LNCaP clone FGC (cell line): ENCODE results near the gene AIG1.
A peak's percentile ranks its signal among the peaks of the same experiment; 100 is the strongest.
"Not testable (repeated sequence)": the region's sequence is repeated elsewhere in the genome, so short reads cannot be mapped to it uniquely, and the experiment has no call there.

Experiments
- DNase-seq: peaks from one replicate; pipeline ENCODE4 v3.0.0-alpha.2; 2011; ENCODE audit warnings: low read depth
- H3K4me3 ChIP-seq: 2 replicates; pipeline ENCODE4 v1.5.1; 2011; ENCODE audit warnings: mild to moderate bottlenecking, low read depth, low read length, control low read depth
- TF ChIP-seq, protein P1 (sequence below): IDR thresholded peaks from 2 replicates; pipeline ENCODE4 v1.5.1; 2012; ENCODE audit warnings: mild to moderate bottlenecking; ENCODE audit not compliant: control insufficient read depth, insufficient read depth; ENCODE audit errors: extremely low read depth

Gene AIG1, protein sequence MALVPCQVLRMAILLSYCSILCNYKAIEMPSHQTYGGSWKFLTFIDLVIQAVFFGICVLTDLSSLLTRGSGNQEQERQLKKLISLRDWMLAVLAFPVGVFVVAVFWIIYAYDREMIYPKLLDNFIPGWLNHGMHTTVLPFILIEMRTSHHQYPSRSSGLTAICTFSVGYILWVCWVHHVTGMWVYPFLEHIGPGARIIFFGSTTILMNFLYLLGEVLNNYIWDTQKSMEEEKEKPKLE

DNA sequence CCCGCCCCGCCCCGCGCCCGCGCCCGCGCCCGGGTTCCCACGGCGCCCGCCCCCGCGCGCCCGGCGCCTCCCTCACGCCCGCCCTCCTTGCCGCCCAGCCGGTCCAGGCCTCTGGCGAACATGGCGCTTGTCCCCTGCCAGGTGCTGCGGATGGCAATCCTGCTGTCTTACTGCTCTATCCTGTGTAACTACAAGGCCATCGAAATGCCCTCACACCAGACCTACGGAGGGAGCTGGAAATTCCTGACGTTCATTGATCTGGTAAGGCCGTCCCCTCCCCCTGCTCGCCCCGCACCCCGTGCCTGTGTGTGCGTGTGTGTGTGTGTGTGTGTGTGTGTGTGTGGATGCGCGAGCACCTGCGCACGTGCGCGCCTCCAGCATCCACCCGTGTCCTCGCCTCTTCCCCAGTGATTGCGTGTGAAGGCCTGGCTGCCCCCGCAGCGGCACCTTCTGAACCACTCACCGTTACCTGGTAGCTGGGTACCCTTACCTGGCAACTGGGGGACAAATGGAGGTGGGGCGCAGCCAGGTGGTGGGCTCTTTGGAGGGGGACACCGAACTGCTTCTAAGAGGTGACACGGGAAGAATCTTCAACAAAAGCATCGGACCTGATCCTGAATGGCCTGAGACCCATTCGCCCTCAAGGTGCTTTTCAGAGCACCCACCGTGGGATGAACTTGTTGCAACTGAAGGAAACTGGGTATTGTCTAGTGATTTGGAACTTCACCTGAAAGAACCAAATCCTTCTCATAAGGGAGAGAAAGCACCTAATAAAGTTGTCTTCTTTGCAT is at the start of gene AIG1:
Gene AIG1 (plus strand): TSS at position 84 of the 791 bp plus-strand sequence. CDS start 37 bp downstream, at position 121.
- no peak for DNase-seq
- peak within 1 kb of the TSS; percentile 80 for H3K4me3 ChIP-seq
- TF ChIP-seq, protein P1, sequence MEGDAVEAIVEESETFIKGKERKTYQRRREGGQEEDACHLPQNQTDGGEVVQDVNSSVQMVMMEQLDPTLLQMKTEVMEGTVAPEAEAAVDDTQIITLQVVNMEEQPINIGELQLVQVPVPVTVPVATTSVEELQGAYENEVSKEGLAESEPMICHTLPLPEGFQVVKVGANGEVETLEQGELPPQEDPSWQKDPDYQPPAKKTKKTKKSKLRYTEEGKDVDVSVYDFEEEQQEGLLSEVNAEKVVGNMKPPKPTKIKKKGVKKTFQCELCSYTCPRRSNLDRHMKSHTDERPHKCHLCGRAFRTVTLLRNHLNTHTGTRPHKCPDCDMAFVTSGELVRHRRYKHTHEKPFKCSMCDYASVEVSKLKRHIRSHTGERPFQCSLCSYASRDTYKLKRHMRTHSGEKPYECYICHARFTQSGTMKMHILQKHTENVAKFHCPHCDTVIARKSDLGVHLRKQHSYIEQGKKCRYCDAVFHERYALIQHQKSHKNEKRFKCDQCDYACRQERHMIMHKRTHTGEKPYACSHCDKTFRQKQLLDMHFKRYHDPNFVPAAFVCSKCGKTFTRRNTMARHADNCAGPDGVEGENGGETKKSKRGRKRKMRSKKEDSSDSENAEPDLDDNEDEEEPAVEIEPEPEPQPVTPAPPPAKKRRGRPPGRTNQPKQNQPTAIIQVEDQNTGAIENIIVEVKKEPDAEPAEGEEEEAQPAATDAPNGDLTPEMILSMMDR: no peak

DNA sequence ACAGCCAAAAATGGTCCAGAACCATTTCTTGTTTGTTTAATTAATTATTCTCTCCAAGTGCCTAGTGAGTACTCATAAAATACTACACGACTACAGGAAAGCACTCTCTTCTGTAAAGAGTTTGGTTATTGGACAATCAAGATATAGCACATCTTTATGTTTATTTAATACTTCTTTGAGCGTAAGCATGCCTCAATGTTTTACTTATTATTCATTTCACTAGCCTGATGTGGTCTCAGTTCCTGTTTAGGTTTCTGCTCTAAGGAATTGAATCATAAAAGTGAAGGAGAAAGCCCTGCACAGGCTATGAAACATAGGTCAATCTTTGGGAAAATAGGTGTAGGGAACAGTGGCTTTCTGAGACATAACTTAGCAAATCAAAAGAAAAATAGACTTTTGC is 45.9 kb upstream of the AIG1 start:
- TF ChIP-seq, protein P1: no peak
- DNase-seq: peak; percentile 43
- no peak overlapping the region for H3K4me3 ChIP-seq

DNA sequence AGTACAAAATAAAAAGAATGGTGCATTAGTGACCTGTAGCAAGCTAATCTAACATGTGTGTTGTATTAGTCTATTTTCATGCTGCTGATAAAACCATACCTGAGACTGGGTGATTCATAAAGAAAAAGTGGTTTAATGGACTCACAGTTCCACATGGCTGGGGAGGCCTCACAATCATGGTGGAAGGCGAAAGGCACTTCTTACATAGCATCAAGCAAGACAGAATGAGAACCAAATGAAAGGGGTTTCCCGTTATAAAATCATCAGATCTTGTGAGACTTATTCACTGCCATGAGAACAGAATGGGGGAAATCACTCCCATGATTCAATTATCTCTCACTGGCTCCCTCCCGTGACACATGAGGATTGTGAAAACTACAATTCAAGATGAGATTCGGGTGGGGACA is 45.4 kb upstream of the AIG1 start:
- DNase-seq: no peak
- TF ChIP-seq, protein P1: no peak
- no peak overlapping the region for H3K4me3 ChIP-seq

DNA sequence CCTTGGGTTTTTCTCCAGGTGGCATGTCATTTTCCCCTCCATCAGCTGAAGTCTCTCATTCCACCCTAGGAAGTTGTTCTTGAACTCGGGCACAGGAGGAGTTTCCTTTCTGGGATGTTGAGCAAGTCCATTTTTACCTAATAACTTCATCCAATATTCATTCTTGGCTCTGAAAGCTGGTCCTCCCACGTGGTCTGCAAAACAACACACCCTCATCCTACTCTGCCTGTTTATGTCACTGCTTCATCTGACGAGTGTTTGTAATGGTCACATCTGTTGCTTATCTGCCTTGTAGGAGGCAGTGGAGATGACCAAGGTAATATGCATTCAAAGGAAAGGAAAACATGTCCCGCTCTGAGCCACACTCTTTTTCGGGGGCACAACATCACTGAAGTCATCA is 41.7 kb upstream of the AIG1 start:
- H3K4me3 ChIP-seq: no peak overlapping the region
- TF ChIP-seq, protein P1: no peak

DNA sequence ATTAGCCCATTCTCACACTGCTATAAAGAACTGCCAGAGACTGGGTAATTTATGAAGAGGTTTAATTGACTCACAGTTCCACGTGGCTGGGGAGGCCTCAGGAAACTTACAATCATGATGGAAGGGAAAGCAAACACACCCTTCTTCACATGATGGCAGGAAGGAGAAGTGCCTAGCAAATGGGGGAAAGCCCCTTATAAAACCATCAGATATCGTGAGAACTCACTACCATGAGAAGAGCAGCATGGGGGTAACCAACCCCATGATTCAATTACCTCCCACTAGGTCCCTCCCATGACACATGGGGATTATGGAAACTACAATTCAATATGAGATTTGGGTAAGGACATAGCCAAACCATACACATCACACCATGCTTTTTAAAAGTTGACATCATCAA is 39.8 kb upstream of the AIG1 start:
- not testable (repeated sequence) for H3K4me3 ChIP-seq, DNase-seq

More for the DNA sequence above, 41.7 kb upstream of the AIG1 start:
- DNase-seq: no peak

DNA sequence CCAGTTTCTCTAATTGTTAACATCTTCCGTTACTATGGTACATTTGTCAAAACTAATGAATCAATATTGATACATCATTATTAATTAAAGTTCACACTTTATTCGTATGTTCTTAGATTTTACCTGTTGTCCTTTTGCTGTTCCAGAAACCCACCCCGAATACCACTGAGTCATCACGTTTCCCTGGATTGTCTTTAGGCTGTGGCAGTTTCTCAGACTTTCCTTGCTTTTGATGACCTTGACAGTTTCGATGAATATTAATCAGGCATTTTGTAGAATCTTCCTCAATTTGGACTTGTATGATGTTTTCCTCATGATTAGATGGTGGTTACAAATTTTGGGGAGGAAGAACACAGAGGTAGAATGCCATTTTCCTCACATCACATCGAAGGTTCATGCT is 39.1 kb upstream of the AIG1 start:
- H3K4me3 ChIP-seq: no peak overlapping the region
- TF ChIP-seq, protein P1: no peak
- DNase-seq: no peak

DNA sequence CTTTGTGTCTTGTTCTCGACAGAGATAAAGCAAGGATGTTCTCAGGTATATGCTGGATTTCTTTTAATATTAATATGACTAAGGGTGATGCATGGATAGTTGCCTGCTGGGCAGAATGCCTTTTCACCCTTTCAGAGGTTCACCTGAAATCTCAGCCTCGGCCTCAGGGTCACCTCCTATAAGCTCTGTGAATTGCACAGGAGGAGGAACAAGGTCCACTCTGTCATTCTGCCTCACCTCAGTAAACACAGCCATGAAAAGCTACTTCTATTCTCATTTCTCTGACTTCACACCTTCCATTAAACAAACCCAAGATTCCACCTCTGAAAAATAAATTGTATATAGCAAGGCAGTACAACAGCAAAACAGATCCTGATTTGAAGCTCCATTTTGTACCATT is 38.1 kb upstream of the AIG1 start:
- H3K4me3 ChIP-seq: no peak overlapping the region
- TF ChIP-seq, protein P1: no peak
- no peak for DNase-seq
